Measurements from ENCODE around the gene SPAG16. TPM values are rescaled to one million over a fixed set of nuclear protein-coding genes. Genes with fewer than 3 reads are reported as not detected.

The SPAG16 gene
- total and polyA plus RNA-seq, 2 experiments from 2014 or later: 28.9 to 30.7 TPM

- Histone ChIP-seq H3K79me2 (ENCODE audit: insufficient read depth) (no peaks in the 10 kb centered on the region), H2AFZ (no peak overlapping the region), H3F3A (ENCODE audit: insufficient read depth) (peaks cover 11% of the 10 kb centered on the region), H3K4me1 (ENCODE audit: insufficient read depth) (peaks cover 15% of the 10 kb centered on the region), H3K4me2 (ENCODE audit: unreplicated experiment) (no peak overlapping the region), H3K27me3 (replicated peaks; ENCODE audit: insufficient read depth) (no peaks in the 10 kb centered on the region), H3K9me3 (ENCODE audit: low read depth) (no peaks in the 10 kb centered on the region), H3K4me3 (no peak overlapping the region), H3K9ac (no peak overlapping the region), H3K36me3 (ENCODE audit: low read depth) (no peaks in the 10 kb centered on the region), H4K20me1 (ENCODE audit: insufficient read depth) (no peaks in the 10 kb centered on the region), H3K27ac (no peak overlapping the region), H3K9me2 (ENCODE audit: insufficient read depth) (no peaks in the 10 kb centered on the region)
- DNase-seq: no peak
- 80 to 84% methylated on average over 7 of the region's 7 CpGs for WGBS, 2 experiments (ENCODE audit: low coverage in 1 of 2, low lambda C conversion rate in 2 of 2, missing lambda C conversion rate in 2 of 2)
- in situ Hi-C loops (cut with MboI): no loop called here
- TF ChIP-seq EZH2 (IDR thresholded peaks at IDR 0.05; ENCODE audit: insufficient read depth, poor library complexity, severe bottlenecking): no peak
- no peak for TF ChIP-seq EZH2phosphoT487 (IDR thresholded peaks at IDR 0.05; ENCODE audit: insufficient read depth, low read depth)
Measured at GRCh38 chr2:214014551-214015220, 730.4 kb downstream of the SPAG16 start.

GRCh38 chr2:214019229-214019972 lies 735.1 kb downstream of the SPAG16 start:
- H3K36me3 ChIP-seq (ENCODE audit: low read depth): no peaks in the 10 kb centered on the region
- H3K27ac ChIP-seq: peak overlapping the region; percentile 76
- no peak overlapping the region for H3K4me3 ChIP-seq
- H3K27me3 ChIP-seq (replicated peaks; ENCODE audit: insufficient read depth): no peaks in the 10 kb centered on the region
- in situ Hi-C loops (cut with MboI): no loop called here
- 30 to 32% methylated on average over 3 of the region's 3 CpGs for WGBS, 2 experiments (ENCODE audit: low coverage in 1 of 2, low lambda C conversion rate in 2 of 2, missing lambda C conversion rate in 2 of 2)
- peak overlapping the region; percentile 38 for H3K4me2 ChIP-seq (ENCODE audit: unreplicated experiment)
- TF ChIP-seq EZH2phosphoT487 (IDR thresholded peaks at IDR 0.05; ENCODE audit: insufficient read depth, low read depth): no peak
- TF ChIP-seq EZH2 (IDR thresholded peaks at IDR 0.05; ENCODE audit: insufficient read depth, poor library complexity, severe bottlenecking): no peak
- 0 out of 2 replicates have a peak overlapping the region, but pooled peaks have one; percentile 29 for H3K9ac ChIP-seq
- no peaks in the 10 kb centered on the region for H3K79me2 ChIP-seq (ENCODE audit: insufficient read depth)
- H3F3A ChIP-seq (ENCODE audit: insufficient read depth): peaks cover 11% of the 10 kb centered on the region
- H3K9me2 ChIP-seq (ENCODE audit: insufficient read depth): no peaks in the 10 kb centered on the region
- H4K20me1 ChIP-seq (ENCODE audit: insufficient read depth): no peaks in the 10 kb centered on the region
- peak overlapping the region; percentile 54 for H2AFZ ChIP-seq
- H3K9me3 ChIP-seq (ENCODE audit: low read depth): no peaks in the 10 kb centered on the region
- peak; percentile 99 for DNase-seq
- peaks cover 23% of the 10 kb centered on the region for H3K4me1 ChIP-seq (ENCODE audit: insufficient read depth)

- no peaks in the 10 kb centered on the region for H3K9me2 ChIP-seq (ENCODE audit: insufficient read depth)
- no peak overlapping the region for H3K4me3 ChIP-seq
- H3K36me3 ChIP-seq (ENCODE audit: low read depth): no peaks in the 10 kb centered on the region
- no peaks in the 10 kb centered on the region for H3K27me3 ChIP-seq (replicated peaks; ENCODE audit: insufficient read depth)
- H3F3A ChIP-seq (ENCODE audit: insufficient read depth): peaks cover 11% of the 10 kb centered on the region
- DNase-seq: peak; percentile 19
- no peaks in the 10 kb centered on the region for H4K20me1 ChIP-seq (ENCODE audit: insufficient read depth)
- in situ Hi-C loops (cut with MboI): no loop called here
- TF ChIP-seq EZH2phosphoT487 (IDR thresholded peaks at IDR 0.05; ENCODE audit: insufficient read depth, low read depth) (no peak), EZH2 (IDR thresholded peaks at IDR 0.05; ENCODE audit: insufficient read depth, poor library complexity, severe bottlenecking) (no peak)
- no peak overlapping the region for H2AFZ ChIP-seq
- 83 to 84% methylated on average over 4 of the region's 4 CpGs for WGBS, 2 experiments (ENCODE audit: low coverage in 1 of 2, low lambda C conversion rate in 2 of 2, missing lambda C conversion rate in 2 of 2)
- no peak overlapping the region for H3K9ac ChIP-seq
- H3K4me2 ChIP-seq (ENCODE audit: unreplicated experiment): peak overlapping the region; percentile 38
- no peaks in the 10 kb centered on the region for H3K79me2 ChIP-seq (ENCODE audit: insufficient read depth)
- peak overlapping the region; percentile 76; the same call in 1 of the 2 replicates for H3K27ac ChIP-seq
- peaks cover 23% of the 10 kb centered on the region for H3K4me1 ChIP-seq (ENCODE audit: insufficient read depth)
- no peaks in the 10 kb centered on the region for H3K9me3 ChIP-seq (ENCODE audit: low read depth)
Measured at GRCh38 chr2:214019973-214020345, 735.7 kb downstream of the SPAG16 start.

- H3K27me3 ChIP-seq (replicated peaks; ENCODE audit: insufficient read depth): no peaks in the 10 kb centered on the region
- in situ Hi-C loops (cut with MboI): no loop called here
- WGBS, 2 experiments (ENCODE audit: low coverage in 1 of 2, low lambda C conversion rate in 2 of 2, missing lambda C conversion rate in 2 of 2): 89 to 90% methylated on average over 2 of the region's 2 CpGs
Measured at GRCh38 chr2:214029190-214029589, 744.9 kb downstream of the SPAG16 start.

More at GRCh38 chr2:214029190-214029589, 744.9 kb downstream of the SPAG16 start:
- H4K20me1 ChIP-seq (ENCODE audit: insufficient read depth): no peaks in the 10 kb centered on the region
- no peak overlapping the region for H3K4me2 ChIP-seq (ENCODE audit: unreplicated experiment)
- no peak overlapping the region for H3K9ac ChIP-seq
- no peaks in the 10 kb centered on the region for H3K36me3 ChIP-seq (ENCODE audit: low read depth)
- no peaks in the 10 kb centered on the region for H3F3A ChIP-seq (ENCODE audit: insufficient read depth)
- no peak overlapping the region for H3K4me3 ChIP-seq
- no peaks in the 10 kb centered on the region for H3K9me2 ChIP-seq (ENCODE audit: insufficient read depth)
- no peak for TF ChIP-seq EZH2phosphoT487 (IDR thresholded peaks at IDR 0.05; ENCODE audit: insufficient read depth, low read depth)
- TF ChIP-seq EZH2 (IDR thresholded peaks at IDR 0.05; ENCODE audit: insufficient read depth, poor library complexity, severe bottlenecking): no peak
- no peak overlapping the region for H2AFZ ChIP-seq
- no peak for DNase-seq
- no peaks in the 10 kb centered on the region for H3K79me2 ChIP-seq (ENCODE audit: insufficient read depth)
- no peak overlapping the region for H3K27ac ChIP-seq
- H3K4me1 ChIP-seq (ENCODE audit: insufficient read depth): no peaks in the 10 kb centered on the region
- H3K9me3 ChIP-seq (ENCODE audit: low read depth): no peaks in the 10 kb centered on the region

Data from GM23248 (cell line).